ENCODE results near the gene SYNJ2.

DNA sequence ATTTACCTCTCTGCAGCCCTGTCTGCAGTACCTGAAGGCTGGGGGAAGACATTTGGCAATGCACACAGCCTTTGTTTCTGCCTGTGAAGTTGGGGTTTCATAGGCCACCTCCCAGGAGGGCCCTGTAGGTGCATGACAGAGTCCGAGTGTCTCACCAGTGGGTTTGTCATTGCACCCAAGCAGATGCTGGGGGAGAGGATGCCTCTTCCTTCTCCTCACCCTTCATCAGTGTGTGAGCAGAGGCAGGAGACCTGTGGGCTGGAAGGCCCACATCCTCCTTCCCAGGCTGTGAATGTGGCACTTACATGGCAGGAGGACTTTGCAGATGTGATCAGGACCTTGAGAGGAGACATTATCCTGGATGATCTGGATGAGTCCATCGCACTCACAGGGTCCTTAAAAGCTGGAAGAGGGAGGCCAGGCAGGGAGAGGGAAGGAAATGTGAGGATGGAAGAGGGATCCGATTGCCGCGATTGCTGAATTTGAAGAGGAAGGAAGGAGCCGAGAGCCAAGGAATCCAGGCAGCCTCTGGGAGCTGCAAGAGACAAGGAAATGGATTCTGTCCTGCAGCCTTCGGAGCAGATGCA is 30.4 kb downstream of the SYNJ2 start:
- TF ChIP-seq CTCF (IDR thresholded peaks at IDR 0.05) (no peak), POLR2A (IDR thresholded peaks at IDR 0.05) (no peak)

Data from heart left ventricle (tissue), 13 donors.